MM.1S (cell line): ENCODE results near the gene ATG2B.

ENCODE experiments used
- CTCF ChIP-seq: fragments of 300-600 bp; sonication (generic); IDR thresholded peaks from 2 replicates; pipeline ENCODE4 v1.5.1; 2016; ENCODE audit warnings: antibody characterized with exemption, low read length, mixed read lengths
- EZH2phosphoT487 ChIP-seq: fragments of 300-600 bp; sonication (generic); IDR thresholded peaks from 2 replicates; pipeline ENCODE4 v1.6.1; 2018; ENCODE audit warnings: antibody characterized with exemption, low read length

- TF ChIP-seq CTCF: no peak
- no peak for TF ChIP-seq EZH2phosphoT487
Observed at GRCh38 chr14:96274543-96274942, 88.6 kb downstream of the ATG2B start.
